CD4-positive, alpha-beta T cell (primary cell): ENCODE results near the gene FOXB1. TPM values are rescaled to one million over a fixed set of nuclear protein-coding genes. Genes with fewer than 3 reads are reported as not detected.

Experiments used
- ATAC-seq: fragments of 200-7000 bp; cut with Tn5 transposase; one replicate; pipeline ENCODE4 v1.10.0; 2022; ENCODE audit warnings: mild to moderate bottlenecking; ENCODE audit not compliant: poor library complexity
- CTCF ChIA-PET: fragments of 350-600 bp; sonication (Branson Sonifier 250); formaldehyde crosslinking; loops from one replicate; lab custom pipeline; 2021; ENCODE audit warnings: antibody characterized with exemption, inconsistent platforms; lab: Charles Lee
- POLR2A ChIA-PET: fragments of 350-600 bp; sonication (Branson Sonifier 250); formaldehyde crosslinking; loops from one replicate; lab custom pipeline; 2021; ENCODE audit warnings: antibody characterized with exemption, inconsistent platforms; lab: Charles Lee
- DNase-seq, 14 experiments: peaks; one replicate each; pipeline ENCODE4 v3.0.0-alpha.2; 2013 to 2020; ENCODE audit warnings: mixed read lengths in 2 of 14
- H3K27ac ChIP-seq, 2 donors: one replicate each; pipeline versions ENCODE4 v1.5.1 to v1.7.0; 2013; ENCODE audit warnings: low read length in 2 of 2, low read depth in 1 of 2, mild to moderate bottlenecking in 1 of 2
- H3K27me3 ChIP-seq, 2 experiments: 1 replicate in 1 of 2; 2 replicates in 1 of 2; pipeline versions ENCODE4 v1.6.1 to v1.7.0; 2013; ENCODE audit warnings: low read length in 2 of 2, control low read depth in 1 of 2, mild to moderate bottlenecking in 1 of 2, moderate library complexity in 1 of 2; ENCODE audit not compliant: insufficient read depth in 2 of 2, control insufficient read depth in 1 of 2
- H3K36me3 ChIP-seq: one replicate; pipeline ENCODE4 v1.6.1; 2013; ENCODE audit warnings: low read length, control low read depth; ENCODE audit not compliant: insufficient read depth
- H3K4me1 ChIP-seq: one replicate; pipeline ENCODE4 v1.6.1; 2013; ENCODE audit warnings: low read length, control low read depth; ENCODE audit not compliant: insufficient read depth
- H3K4me3 ChIP-seq: one replicate; pipeline ENCODE4 v1.5.1; 2013; ENCODE audit warnings: mild to moderate bottlenecking, low read length, moderate library complexity
- H3K9me3 ChIP-seq, 2 experiments: 1 replicate in 1 of 2; 2 replicates in 1 of 2; pipeline versions ENCODE4 v1.6.1 to v1.7.0; 2013; ENCODE audit warnings: low read length in 2 of 2, mild to moderate bottlenecking in 2 of 2, control low read depth in 1 of 2, moderate library complexity in 1 of 2; ENCODE audit not compliant: control insufficient read depth in 1 of 2, insufficient read depth in 1 of 2
- H3K27ac Mint-ChIP-seq: one replicate; pipeline ENCODE4 v1.8.0; 2020; ENCODE audit warnings: mixed read lengths
- H3K27me3 Mint-ChIP-seq: one replicate; pipeline ENCODE4 v1.8.0; 2021; ENCODE audit warnings: mixed read lengths
- H3K36me3 Mint-ChIP-seq: one replicate; pipeline ENCODE4 v1.8.0; 2021; ENCODE audit warnings: low read depth, mixed read lengths
- H3K4me1 Mint-ChIP-seq: one replicate; pipeline ENCODE4 v1.8.0; 2021; ENCODE audit warnings: low read depth, mixed read lengths
- H3K4me3 Mint-ChIP-seq: one replicate; pipeline ENCODE4 v1.8.0; 2020; ENCODE audit warnings: mild to moderate bottlenecking, mixed read lengths
- H3K9me3 Mint-ChIP-seq: one replicate; pipeline ENCODE4 v1.8.0; 2020; ENCODE audit warnings: mixed read lengths
- CTCF ChIP-seq: fragments of 200-600 bp; IDR thresholded peaks from one replicate; pipeline ENCODE4 v1.8.0; 2022; ENCODE audit warnings: antibody characterized with exemption, mild to moderate bottlenecking
- intact Hi-C, 2 experiments: fragments of 100-400 bp; cut with DNase I in 1 of 2; cut with micrococcal nuclease in 1 of 2; formaldehyde crosslinking; loops; one replicate each; pipeline versions ENCODE4 v1.15.1 to v1.9.0; 2023 to 2025; cut with DNase I, micrococcal nuclease
- total RNA-seq, 174 experiments: library from RNA in 2 of 174; stranded (reverse) in 2 of 174; gene quantifications; one replicate each; pipeline ENCODE4 v1.2.3 and lab custom pipeline; 2021 to 2026

The FOXB1 gene
- total RNA-seq, 2 experiments from 2014 or later, result 0.14 to 0.19 TPM

GRCh38 chr15:59966262-59966661, 37.8 kb upstream of the FOXB1 start:
- Histone ChIP-seq H3K36me3 (no peaks in the 10 kb centered on the region), H3K4me1 (no peaks in the 10 kb centered on the region), H3K9me3 (peaks cover under 1 to 8% of the 10 kb centered on the region in 2 experiments), H3K27me3 (peaks cover 0 to 3% of the 10 kb centered on the region in 2 experiments), H3K27ac (no peak overlapping the region), H3K4me3 (no peak overlapping the region)
- ChIA-PET CTCF (no interaction called here), POLR2A (no interaction called here)
- Mint-ChIP-seq H3K9me3 (peaks cover 6% of the 10 kb centered on the region), H3K27me3 (peaks cover 4% of the 10 kb centered on the region), H3K27ac (no peak overlapping the region), H3K4me3 (no peak overlapping the region), H3K4me1 (no peaks in the 10 kb centered on the region), H3K36me3 (peaks cover 6% of the 10 kb centered on the region)
- no peak for DNase-seq
- intact Hi-C loops, result no loop called here
- no peak for TF ChIP-seq CTCF
- ATAC-seq, result no peak

- CTCF ChIA-PET, result no interaction called here
Observed at GRCh38 chr15:59968314-59968713, 35.8 kb upstream of the FOXB1 start.

GRCh38 chr15:59972241-59972640, 31.9 kb upstream of the FOXB1 start:
- peaks cover 36% of the 10 kb centered on the region for H3K4me1 Mint-ChIP-seq
- Histone ChIP-seq H3K4me3 (no peak overlapping the region), H3K27me3 (no peaks in the 10 kb centered on the region), H3K36me3 (no peaks in the 10 kb centered on the region), H3K4me1 (peaks cover 13% of the 10 kb centered on the region), H3K27ac (no peak overlapping the region), H3K9me3 (no peaks in the 10 kb centered on the region)
- no peaks in the 10 kb centered on the region for H3K36me3 Mint-ChIP-seq
- TF ChIP-seq CTCF, result no peak
- no peaks in the 10 kb centered on the region for H3K27me3 Mint-ChIP-seq
- DNase-seq, result no peak
- ChIA-PET POLR2A (no interaction called here), CTCF (no interaction called here)
- intact Hi-C loops, result loop anchor here (5.0 to 10.0 kb wide), 3 partner anchors 35 to 287 kb away; partner anchors contain the start of gene BNIP2 (in 1 of the 2)
- no peak for ATAC-seq
- no peak overlapping the region for H3K27ac Mint-ChIP-seq
- H3K4me3 Mint-ChIP-seq, result no peak overlapping the region
- no peaks in the 10 kb centered on the region for H3K9me3 Mint-ChIP-seq

More at GRCh38 chr15:59968314-59968713, 35.8 kb upstream of the FOXB1 start:
- Histone ChIP-seq H3K27me3 (peaks cover 0 to 3% of the 10 kb centered on the region in 2 experiments), H3K36me3 (no peaks in the 10 kb centered on the region), H3K9me3 (peaks cover 0 to 7% of the 10 kb centered on the region in 2 experiments), H3K27ac (no peak overlapping the region), H3K4me1 (no peaks in the 10 kb centered on the region), H3K4me3 (no peak overlapping the region)
- peaks cover 4% of the 10 kb centered on the region for H3K27me3 Mint-ChIP-seq
- no peak overlapping the region for H3K27ac Mint-ChIP-seq
- DNase-seq (no peak), ATAC-seq (no peak)
- no peak for TF ChIP-seq CTCF
- POLR2A ChIA-PET, result no interaction called here
- H3K36me3 Mint-ChIP-seq, result no peaks in the 10 kb centered on the region
- no peaks in the 10 kb centered on the region for H3K9me3 Mint-ChIP-seq
- intact Hi-C loops, result no loop called here
- peaks cover 4% of the 10 kb centered on the region for H3K4me1 Mint-ChIP-seq
- no peak overlapping the region for H3K4me3 Mint-ChIP-seq
